Stimulated activated CD8-positive, alpha-beta memory T cell treated with anti-CD3 and anti-CD28 coated beads, Interleukin-4, amount 100 ng/mL, for 24 hours (primary cell): ENCODE results near the gene SARNP.

ENCODE experiments used
- DNase-seq: peaks from one replicate; pipeline ENCODE4 v3.0.0-alpha.2; 2020; ENCODE audit warnings: low read depth

Gene SARNP

DNA sequence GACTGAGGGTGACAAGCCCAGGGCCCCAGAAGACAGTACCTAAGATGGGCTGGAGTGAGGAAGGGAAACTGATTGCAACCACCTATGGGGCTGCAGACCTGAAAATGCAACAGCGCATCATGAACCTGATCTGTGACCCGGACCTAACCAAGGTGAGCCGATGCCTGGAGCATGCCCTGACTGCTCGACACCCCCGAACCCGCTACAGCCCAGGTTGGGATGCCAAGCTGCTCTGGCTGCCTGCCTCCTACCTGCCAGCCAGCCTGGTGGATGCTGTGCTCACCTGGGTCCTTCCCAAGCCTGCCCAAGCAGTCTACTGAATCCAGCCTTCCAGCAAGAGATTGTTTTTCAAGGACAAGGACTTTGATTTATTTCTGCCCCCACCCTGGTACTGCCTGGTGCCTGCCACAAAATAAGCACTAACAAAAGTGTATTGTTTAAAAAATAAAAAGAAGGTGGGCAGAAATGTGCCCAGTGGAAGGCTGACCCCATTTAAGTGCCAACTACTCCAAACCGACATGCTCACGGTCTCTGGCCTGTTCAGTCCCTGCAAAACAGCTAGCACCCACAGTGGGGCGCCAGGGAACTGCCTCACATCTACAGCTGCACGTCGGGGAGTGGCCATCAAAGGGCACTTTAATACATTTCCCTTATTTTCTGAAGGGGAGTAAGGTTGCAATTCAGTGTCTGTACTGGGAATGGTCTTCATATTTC, 93.1 kb downstream of the SARNP start:
- peak; percentile 56 for DNase-seq

DNA sequence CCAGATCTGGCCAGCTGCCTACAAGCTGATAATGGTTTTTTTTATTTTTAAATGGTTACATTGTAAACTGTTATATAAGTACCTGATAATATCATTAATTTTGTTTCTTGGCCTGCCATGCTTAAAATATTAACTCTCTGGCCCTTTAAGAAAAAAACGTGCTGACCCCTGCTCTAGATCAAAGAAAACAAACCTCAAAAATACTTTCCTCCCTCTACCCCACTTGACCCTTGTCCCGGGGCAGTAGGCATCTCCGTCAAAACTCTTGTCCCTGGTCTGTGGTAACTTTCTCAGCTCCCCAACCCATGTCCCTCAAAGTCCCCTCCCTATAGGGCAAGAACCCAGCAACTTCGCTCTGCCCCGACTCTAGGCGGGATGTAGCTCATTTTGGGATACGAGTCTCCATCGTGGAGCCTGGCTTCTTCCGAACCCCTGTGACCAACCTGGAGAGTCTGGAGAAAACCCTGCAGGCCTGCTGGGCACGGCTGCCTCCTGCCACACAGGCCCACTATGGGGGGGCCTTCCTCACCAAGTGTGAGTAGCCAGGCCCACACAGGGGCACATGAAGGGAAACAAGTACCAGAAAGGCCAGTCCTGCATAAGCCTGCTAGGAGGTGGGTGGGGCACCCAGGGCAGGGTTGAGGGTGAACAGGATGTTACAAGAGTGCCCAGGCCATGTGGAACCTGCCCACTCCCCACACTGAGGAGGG, 93.9 kb downstream of the SARNP start:
- DNase-seq: no peak

DNA sequence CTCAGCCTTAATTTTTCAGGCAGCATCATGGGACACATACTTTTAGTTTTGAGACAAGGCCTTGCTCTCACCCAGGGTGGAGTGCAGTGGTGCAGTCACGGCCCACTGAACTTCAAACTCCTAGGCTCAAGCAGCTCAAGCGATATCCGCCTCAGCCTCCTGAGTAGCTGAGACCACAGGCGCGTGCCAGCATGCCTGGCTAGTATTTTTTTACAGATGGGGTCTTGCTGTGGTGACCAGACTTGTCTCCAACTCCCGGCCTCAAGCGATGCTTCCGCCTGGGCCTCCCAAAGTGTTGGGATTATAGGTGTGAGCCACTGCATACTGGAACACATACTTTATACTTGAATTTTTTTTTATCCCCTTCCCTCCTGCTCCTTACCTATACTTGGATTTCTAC, 94.6 kb downstream of the SARNP start:
- no peak for DNase-seq

DNA sequence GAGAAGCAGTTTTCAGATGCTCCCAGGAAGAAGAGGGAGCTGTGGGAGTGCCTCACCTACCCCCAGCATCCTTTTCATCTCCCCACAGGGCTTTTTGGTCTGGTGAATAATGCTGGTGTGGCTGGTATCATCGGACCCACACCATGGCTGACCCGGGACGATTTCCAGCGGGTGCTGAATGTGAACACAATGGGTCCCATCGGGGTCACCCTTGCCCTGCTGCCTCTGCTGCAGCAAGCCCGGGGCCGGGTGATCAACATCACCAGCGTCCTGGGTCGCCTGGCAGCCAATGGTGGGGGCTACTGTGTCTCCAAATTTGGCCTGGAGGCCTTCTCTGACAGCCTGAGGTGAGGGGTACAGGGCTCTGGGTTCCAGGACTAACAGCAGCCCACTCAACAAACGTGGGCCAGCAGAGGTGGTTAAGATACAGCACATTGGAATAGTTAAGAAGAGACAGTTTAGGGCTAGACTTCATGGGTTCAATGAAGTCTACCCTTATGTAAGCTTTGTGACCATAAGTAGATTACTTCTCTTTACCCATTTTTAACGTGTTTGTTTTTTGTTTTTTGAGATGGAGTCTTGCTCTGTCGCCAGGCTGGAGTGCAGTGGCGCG, 95.8 kb downstream of the SARNP start:
- no peak for DNase-seq

DNA sequence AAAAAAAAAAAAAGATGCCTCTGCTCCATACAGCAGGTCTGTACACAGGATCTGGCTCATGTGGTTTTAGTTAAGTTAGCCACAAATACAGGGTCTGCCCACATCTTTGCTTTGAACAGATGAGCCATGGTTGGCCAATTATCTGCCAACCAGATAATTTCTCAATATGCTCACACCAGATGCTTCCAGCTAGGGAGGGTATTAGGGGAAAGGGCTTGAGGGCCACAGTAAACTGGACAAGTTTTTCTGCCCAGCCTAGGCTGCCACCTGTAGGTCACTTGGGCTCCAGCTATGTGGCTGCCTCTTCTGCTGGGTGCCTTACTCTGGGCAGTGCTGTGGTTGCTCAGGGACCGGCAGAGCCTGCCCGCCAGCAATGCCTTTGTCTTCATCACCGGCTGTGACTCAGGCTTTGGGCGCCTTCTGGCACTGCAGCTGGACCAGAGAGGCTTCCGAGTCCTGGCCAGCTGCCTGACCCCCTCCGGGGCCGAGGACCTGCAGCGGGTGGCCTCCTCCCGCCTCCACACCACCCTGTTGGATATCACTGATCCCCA, 96.6 kb downstream of the SARNP start:
- DNase-seq: no peak

DNA sequence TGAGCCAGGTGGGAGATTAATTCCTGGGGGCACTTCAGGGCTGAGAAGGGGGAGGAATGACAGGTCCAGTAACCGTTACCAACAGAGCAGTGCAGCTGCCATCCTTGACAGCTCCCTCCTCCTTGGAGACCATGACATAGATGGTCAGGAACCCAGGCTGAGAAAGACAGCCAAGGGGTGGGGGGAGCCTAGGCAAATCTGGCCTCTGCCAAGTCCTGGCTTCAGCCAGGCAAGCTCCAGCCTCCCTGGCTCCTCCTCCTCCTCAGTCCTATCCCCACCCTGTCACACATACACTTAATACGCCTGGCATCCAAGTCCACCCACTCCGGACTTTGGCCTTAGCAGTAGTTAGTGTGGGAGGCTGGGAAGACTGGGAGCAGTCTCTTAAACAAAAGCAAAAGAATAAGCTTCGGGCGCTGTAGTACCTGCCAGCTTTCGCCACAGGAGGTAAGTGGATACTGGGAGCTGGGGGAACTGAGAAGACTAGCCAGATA, 97.4 kb downstream of the SARNP start, which contains the start of gene RDH5:
Gene RDH5 (plus strand): TSS at position 323 of the 494 bp plus-strand sequence. CDS start 792 bp downstream, outside the sequence.
- DNase-seq: no peak

DNA sequence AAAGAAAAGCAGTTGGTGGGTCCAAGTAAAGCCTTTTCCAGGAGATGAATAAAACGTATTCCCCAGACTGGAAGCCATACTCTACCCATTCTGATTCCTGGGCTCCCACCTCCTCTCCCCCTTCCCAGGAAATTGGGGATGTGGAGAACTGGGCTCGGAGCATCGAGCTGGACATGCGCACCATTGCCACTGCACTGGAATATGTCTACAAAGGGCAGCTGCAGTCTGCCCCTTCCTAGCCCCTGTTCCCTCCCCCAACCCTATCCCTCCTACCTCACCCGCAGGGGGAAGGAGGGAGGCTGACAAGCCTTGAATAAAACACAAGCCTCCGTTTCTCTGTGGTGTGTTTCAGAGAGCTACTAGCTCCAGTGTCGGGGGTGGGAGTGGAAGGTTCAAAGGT, 98.2 kb downstream of the SARNP start:
- DNase-seq: no peak

DNA sequence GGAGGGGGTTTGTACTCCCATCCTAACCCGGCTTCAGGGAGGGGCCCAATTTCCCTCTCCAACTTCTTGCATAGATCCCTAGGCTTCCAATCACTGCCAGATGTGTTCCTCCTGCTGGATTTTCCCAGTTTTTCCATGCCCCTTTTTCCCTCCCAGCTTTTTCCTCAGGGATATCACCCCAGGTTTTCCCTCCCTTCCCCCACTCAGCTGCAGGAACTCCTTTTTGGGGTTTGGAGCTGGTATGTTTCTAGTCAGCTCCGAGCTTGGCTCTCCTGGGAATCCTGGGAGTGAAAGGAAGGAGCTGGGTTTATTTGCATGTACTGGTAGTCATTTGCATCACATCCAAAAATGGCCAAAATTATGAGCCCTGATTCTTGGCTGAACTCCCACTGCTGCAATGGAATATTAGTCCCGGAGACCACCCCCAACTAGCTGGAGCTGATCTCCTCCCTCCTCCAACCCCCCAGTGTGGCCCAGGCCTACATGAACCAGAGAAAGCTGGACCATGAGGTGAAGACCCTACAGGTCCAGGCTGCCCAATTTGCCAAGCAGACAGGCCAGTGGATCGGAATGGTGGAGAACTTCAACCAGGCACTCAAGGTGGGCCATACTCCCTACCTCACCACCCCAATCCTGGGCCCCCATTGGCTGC, 98.8 kb downstream of the SARNP start:
- DNase-seq: no peak

DNA sequence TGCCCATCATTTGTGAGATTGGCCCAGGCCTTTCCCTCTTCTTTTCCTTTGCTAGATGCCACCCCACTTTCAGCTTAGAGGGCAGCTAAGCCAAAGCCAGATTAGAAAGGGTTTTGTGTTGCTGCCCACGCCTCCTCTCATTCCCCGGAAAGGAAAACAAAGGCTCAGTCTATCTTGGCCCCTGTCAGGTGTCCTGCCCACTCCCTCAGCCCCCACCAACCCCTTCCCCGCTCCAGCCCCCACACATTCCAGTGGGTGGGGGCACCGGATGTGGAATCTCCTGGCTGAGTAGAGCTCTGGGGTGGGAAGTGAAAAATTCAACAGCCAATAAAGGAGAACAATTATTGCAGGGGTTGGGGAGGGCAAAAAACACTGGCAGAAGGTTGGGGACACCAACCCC, 99.5 kb downstream of the SARNP start:
- DNase-seq: no peak

DNA sequence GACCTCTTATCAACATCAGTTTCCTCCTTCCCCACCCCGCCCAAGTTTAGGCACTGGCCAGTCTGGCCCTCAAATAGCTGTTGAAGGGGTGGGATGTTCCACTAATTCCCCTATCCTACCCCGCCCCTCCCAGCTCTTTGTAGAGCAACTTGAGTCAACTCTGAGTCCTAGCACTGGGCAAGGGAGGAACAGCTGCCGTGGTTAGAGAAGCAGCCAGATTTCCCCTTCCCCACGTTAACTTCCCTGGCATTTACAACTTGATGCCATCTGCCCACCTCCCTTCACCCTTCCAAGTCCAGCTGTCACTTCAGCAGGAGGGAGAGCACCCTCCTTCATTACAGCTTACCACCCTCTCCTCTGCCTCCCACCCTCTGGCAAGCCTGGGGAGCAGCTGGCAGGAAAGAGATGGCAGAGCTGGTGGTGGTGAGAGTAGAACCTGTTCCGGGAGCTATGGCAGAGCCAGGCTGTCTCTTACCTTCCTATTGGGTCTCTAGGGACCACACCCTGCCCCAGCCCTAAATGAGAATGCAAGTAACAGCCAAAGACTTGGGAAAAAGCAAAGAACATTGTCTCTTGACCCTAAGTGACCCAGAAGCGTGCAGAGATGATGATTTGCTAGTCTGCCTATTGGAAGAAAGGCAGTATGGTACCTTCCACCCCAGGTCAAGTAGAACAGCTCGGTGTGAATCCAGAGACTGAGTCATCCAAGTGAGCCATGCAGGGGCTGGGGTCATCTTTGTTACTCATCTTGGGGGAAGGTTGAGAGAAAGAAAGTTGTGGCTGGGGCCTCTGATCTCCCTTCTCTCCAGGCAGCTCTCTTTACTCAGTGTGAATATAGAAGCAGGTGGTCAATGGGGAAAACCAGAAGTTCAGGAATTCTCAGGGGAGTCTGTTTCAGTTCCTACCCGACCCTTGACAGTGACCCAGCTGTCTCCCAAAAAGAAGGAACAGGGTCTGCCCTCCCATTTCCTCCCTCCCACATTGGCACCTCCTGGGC, 100.2 kb downstream of the SARNP start:
- DNase-seq: no peak

DNA sequence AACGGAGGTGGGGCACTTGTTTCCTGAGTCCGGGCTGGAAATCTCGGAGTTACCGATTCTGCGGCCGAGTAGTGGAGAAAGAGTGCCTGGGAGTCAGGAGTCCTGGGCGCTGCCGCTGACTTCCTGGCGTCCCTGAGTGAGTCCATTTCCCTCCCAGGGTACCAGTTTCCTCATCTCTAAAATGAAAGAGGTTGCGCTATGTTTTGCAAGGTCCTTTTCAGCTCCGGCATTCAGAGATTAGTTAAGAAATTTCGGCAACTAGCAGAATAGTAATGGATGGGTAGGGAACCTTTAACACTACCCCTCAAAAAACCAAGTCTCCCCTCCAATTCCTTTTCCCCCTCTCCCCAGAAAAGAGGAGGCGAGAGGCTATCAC, 101.0 kb downstream of the SARNP start:
- DNase-seq: no peak

DNA sequence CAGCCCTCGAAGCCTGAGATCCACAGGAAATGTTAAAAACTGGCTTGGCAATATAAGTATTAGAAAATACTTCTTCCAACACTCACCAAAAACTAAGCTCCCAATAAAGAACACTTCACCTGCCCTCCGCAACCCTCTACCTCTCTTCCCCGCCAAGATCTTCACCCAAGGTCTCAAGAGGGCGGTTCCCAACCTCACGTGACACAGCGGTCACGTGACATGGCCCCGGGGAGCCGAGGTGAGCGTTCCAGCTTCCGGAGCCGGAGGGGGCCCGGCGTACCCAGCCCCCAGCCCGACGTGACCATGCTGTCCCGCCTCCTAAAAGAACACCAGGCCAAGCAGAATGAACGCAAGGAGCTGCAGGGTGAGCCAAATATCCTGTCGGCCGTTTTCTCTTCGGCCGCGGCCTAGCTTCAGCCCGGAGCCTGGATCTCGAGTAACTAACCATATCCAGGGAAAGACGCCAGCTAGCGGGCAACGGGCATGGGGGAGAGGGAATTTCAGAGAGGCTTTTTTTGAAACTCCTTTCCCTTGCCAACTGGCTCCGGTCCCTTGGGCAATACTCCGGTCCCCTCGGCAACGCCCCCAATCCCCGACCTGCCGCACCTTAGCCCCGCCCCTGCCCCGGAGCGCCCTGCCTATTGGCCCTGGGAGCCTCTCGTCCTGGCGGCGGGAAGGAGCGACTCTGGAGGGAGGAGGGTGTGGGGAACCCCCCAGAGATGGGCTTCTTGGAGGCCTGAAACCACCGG, 101.5 kb downstream of the SARNP start, which contains the start of gene BLOC1S1:
Gene BLOC1S1 (plus strand): TSS at position 214 of the 749 bp plus-strand sequence. CDS start 6 bp downstream, at position 220.
- peak; percentile 92 for DNase-seq

DNA sequence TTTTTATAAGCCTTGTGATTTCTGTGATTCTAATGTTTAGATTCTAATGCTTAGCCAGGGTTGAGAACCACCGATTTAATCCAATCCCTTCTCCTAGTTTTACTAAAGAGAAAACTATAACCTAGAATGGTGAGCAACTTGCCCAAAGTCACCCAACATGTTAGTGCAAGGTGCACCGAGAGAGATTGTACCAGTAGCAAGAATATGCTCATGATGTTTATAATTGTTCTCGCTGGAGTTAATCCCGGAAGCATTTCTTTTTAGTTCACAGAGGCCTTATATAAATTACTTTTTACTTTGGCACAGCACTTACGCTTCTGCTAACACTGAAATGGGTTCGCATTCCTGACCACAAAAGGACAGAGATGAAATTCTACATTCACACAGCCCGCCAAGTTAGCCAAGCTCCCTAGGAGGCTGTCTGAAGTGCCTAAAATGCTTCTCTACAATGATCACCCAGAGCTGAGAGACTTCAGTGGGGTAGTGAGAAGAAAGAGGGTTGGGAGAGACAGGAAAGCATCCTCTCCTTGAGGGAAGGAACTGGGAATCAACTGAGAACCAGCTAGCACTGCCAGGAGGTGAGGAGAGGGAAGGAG, 102.3 kb downstream of the SARNP start:
- no peak for DNase-seq

DNA sequence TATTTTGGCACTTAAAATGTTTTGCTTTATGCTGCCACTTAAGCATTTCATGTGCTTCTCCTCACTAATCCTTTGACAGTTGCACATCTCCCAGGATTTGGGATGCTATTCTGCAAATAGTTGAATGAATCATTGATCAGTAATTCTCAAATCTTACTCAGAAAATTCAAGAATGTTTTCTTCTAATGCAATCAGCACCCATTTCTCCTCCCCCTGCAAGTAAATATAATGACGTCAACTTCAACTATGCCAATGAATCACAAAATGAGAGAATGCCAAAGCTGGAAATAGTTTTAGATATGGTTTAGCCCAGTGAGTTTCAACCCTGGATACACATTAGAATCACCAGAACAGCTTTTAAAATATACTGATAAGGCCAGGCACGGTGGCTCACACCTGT, 103.8 kb downstream of the SARNP start:
- no peak for DNase-seq

DNA sequence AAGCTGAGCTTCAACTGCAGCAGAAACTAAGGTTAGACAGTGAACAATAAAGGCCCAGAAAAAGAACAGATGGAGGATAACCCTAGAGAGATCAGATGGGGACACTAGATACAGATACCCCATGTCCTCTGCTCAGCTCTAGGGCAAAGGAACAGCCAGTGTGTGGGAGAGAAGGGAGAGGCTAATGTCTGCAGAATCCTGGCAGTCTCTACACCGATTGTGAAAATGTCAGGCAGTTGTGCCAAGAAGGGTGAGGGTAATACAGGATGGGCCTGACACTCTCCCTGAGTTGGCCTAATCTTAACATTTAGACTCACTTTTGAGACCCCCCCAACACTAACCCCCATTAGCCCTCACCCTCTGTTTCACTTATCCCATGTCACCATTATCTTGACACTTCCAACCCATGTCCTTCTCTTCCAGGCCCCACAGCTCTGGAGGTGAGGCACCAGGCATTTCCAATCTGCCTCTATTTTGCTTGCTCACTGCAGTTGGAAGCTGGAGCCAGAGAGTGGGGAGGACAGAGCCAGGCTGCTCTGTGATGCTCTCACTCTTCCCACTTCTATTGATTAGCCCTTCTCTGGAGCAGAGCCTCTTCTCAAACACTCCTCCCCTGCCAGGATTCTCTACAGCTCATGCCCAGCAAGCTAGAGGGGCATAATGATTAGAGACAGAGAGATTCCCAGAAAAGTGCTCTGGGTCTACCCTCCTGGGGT, 104.7 kb downstream of the SARNP start:
- no peak for DNase-seq

DNA sequence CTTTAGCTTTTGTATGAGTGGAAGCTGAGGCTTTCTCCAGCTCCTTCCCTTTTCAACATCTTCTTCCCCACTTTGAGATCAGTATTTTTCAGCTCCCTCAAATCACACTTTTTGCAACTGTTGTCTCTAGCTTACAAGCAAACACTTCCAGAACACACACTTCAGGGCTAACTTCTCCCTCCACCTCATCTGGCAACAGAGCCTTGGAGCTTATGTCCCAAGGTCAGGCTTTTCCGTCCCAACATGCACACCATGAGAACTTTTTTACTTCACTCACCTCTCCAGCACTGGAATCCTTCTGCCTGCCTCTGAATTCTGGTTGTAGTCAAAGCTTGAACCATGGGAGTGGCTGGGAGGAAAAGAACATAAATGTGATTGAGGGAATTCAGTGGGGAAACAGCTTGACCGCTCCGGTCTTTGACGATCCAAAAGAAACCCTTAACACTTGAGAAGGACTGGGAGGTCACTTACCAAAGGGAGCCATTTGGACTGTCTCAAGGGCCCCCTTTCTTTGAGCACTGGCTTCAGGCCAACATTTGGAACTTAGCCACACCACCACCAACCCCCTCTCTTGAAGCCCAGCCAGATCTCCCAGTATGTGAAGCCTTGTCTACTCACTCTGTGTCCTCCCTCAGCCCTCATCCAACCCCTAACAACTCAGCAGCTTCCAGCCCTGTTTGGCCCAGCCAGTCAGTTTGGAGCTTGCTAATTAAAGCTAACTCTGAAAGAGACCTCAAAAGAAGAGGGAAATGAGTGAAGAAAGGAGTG, 105.6 kb downstream of the SARNP start:
- DNase-seq: no peak

DNA sequence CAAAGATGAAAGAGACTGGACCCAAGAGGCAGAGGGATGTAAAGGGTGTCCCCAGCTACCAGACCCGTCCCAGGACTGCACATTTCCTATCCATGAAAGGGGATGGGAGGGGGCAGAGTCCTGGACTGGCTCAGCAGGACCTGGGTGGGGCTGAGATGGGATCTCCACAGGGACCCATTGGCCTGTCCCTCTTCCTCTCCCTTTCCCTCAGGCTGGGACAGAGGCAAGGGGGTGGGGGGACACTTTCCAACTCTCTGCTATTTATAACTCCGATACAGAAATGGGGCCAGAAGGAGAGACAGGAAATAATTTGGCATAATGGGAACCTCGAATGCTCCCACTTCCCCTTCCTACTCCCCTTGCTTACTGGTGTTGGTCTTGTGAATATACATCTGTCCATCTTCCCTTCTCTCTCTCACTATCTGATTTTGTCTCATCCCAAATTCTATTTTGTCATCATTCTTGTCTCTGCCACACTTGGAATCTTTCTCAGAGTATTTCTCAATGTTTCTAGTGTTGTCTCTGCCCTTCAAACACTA, 108.8 kb downstream of the SARNP start:
- DNase-seq: no peak
